ENCODE results near the gene CMTM5. TPM values are rescaled to one million over a fixed set of nuclear protein-coding genes. Genes with fewer than 3 reads are reported as not detected.
"Not testable (repeated sequence)": the region's sequence is repeated elsewhere in the genome, so short reads cannot be mapped to it uniquely, and the experiment has no call there.

The CMTM5 gene
- total RNA-seq, 1 experiment from 2014 or later, result not detected

DNA sequence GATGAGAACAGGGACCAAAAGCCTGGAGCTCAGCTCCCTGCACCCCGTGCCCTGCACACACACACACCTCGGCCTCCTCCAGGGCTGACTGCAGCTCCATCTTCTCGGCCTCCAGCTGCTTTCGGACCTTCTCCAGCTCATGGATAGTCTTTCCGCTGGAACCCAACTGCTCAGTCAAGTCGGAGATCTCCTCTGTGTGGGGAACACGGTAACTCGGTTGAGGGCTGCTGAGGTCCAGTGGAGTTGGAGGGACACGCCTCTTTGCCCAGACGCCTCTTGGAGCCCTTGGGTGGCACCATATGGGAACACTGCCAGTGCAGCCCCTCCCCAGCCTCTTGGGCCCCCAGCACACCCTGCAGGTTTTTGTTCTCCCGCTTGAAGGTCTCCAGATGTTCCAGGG is 40.0 kb downstream of the CMTM5 start:
- DNase-seq (ENCODE audit: low read depth, low spot score), result no peak
- in situ Hi-C loops (cut with HindIII; ENCODE audit: low pct_unique_long_range_greater_than_20kb, low sequenced_read_pairs), result no loop called here

DNA sequence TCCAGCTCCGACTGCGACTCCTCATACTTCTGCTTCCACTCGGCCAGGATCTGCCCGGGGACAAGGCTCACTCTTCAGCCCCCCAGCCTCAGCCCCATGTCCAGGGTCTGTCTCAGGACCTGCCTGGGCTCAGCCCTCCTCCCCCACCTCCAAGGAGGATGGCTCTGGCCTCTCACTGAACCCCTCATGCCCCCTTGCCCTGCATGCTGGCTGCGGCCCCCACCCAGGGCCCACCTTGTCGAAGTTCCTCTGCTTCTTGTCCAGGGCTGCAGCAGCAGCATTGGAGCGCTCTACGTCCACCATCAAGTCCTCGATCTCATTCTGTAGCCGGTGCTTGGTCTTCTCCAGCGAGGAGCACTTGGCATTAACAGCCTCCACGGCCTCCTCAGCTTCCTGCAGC is 40.4 kb downstream of the CMTM5 start:
- in situ Hi-C loops (cut with HindIII; ENCODE audit: low pct_unique_long_range_greater_than_20kb, low sequenced_read_pairs); DNase-seq (ENCODE audit: low read depth, low spot score): not testable (repeated sequence)

DNA sequence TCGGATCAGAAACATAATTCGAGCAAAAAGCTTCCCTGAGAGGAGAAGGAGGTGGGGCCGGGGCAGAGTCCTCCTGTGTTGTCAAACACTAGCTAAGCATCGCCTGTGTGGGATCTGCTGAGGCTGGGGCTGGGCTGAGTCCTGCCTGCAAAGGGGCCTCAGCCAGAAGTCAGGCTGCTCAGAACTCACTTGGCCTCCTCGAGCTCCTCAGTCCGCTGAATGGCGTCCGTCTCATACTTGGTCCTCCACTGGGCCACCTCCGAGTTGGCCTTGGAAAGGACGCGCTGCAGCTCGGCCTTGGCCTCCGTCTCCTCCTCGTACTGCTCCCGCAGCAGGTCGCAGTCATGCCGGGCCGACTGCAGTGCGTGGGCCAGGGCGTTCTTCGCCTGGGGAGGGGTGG is 41.2 kb downstream of the CMTM5 start:
- DNase-seq (ENCODE audit: low read depth, low spot score), result no peak
- in situ Hi-C loops (cut with HindIII; ENCODE audit: low pct_unique_long_range_greater_than_20kb, low sequenced_read_pairs), result no loop called here

DNA sequence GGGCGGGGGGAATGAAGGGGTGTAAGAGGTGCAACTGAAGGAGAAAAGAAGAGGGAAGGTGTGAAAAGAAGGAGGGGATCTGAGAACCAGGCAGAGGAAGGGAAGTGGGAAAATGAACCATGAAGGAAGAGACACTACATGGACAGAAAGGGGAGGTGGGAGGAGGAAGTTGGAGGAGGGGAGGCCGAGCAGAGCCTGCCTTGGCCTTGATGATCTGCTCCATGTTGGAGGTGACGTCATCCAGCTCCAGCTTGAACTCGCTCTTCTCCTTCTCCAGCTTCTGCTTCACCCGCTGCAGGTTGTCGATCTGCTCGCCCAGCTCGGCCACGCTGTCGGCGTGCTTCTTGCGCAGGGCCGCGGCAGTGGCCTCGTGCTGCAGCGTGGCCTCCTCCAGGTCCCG is 42.8 kb downstream of the CMTM5 start:
- in situ Hi-C loops (cut with HindIII; ENCODE audit: low pct_unique_long_range_greater_than_20kb, low sequenced_read_pairs); DNase-seq (ENCODE audit: low read depth, low spot score): not testable (repeated sequence)

DNA sequence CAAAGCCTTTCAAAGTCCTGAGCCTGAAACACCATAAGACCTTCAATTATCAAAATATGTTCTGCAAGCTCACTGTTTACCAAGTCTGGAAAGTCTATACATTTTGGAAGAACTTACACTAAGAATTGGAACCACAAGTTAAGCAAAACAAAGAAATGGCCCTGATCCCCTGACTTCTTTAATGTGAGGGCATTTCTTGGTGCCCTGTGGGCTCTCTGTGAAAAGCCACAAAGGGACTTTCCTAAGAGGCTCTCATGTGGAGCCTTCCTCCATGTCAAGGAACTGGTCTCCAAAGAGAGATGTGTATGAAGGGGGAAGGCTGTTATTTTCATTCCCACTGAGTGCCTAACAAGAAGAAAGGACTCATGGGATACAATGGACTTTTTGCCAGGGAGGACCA is 44.7 kb downstream of the CMTM5 start:
- in situ Hi-C loops (cut with HindIII; ENCODE audit: low pct_unique_long_range_greater_than_20kb, low sequenced_read_pairs), result no loop called here

DNA sequence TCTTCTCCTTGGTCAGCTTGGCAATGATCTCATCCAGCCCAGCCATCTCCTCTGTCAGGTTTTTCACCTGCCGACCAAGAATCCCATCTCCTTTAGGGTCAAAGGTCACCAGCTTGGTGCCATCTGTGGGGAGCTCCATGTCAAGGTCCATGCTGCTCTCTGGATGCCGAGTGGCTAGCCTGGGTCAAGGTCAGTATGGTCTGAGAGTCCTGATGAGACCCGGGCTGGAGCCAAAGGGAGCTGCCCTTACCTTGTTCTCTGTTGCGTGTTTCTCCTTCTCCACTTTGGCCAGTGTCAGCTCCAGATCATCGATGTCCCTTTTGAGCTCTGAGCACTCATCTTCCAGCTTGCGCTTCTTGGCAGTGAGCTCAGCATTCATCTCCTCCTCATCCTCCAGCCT is 46.8 kb downstream of the CMTM5 start:
- no peak for DNase-seq (ENCODE audit: low read depth, low spot score)
- in situ Hi-C loops (cut with HindIII; ENCODE audit: low pct_unique_long_range_greater_than_20kb, low sequenced_read_pairs), result no loop called here

More for the DNA sequence above, 44.7 kb downstream of the CMTM5 start:
- no peak for DNase-seq (ENCODE audit: low read depth, low spot score)

DNA sequence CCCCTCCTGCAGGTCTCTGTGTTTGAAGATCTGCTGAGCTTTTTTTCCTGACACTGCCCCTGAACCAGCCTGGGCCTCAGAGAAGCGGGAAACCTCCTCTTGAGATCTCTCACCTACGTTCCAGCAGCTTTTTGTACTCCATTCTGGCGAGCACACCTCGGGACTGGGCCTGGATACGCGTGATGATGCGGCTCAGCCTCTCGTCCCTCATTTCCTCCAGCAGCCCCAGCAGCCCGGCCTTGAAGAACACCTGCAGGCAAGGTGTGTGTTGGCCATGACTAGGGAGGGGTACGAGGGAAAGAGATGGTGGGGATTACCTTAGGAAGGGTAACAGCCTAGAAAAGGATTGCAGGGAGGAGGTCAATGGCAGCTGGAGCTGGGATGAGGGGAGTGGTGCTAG is 48.3 kb downstream of the CMTM5 start:
- in situ Hi-C loops (cut with HindIII; ENCODE audit: low pct_unique_long_range_greater_than_20kb, low sequenced_read_pairs), result no loop called here
- no peak for DNase-seq (ENCODE audit: low read depth, low spot score)

DNA sequence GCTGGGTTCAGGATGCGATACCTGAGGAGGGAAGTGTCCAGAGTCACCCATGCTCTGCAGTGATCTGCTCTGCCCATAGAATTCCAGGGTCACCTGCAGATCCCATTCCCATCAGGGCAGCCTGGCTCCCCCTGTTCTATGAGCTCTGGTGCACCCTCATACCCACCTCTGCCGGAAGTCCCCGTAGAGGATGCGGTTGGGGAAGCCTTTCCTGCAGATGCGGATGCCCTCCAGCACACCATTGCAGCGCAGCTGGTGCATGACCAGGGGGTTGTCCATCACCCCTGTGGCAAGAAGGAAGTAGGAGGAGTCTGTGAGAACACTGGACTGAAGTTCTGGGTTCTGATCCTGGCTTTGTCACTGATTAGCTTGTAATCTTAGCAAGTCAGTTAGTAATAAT is 49.0 kb downstream of the CMTM5 start:
- in situ Hi-C loops (cut with HindIII; ENCODE audit: low pct_unique_long_range_greater_than_20kb, low sequenced_read_pairs), result not testable (repeated sequence)

DNA sequence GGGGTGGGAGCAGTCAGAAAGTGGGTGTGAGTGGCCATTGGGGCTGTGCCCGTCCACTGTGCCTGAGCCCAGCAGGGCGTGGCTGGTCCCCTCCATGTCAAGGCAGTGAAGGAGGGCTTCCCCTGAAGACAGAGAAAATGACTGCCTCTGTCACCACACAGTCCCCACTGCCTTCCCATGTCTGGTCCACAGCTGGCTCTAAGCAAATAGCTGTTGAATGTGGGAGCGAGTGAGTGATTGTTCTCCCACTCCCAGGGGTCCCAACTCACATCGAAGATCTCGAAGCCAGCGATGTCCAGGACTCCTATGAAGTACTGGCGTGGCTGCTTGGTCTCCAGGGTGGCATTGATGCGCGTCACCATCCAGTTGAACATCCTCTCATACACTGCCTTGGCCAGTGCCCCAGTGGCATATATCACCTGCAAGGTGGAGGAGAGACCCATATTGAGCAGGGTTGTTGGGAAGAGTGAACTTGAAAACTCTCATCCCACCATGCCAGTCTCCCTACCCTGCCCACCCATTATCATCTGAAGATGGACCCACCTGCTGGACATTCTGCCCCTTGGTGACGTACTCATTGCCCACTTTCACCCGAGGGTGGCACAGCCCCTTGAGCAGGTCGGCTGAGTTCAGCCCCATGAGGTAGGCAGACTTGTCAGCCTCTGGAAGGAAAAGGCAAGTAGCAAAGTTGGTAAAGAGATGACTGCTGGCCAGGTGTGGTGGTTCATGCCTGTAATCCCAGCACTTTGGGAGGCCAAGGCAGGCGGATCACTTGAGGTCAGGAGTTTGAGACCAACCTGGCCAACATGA is 52.0 kb downstream of the CMTM5 start:
- DNase-seq (ENCODE audit: low read depth, low spot score), result no peak
- in situ Hi-C loops (cut with HindIII; ENCODE audit: low pct_unique_long_range_greater_than_20kb, low sequenced_read_pairs), result no loop called here

More for the DNA sequence above, 49.0 kb downstream of the CMTM5 start:
- DNase-seq (ENCODE audit: low read depth, low spot score), result not testable (repeated sequence)

Small RNAs within 50 kb of the gene (small RNA-seq; reads per million reads assigned to genes)
- gene MIR208A (0 reads per million in 2 experiments), gene MIR208B (0 reads per million in 2 experiments)

Other genes with a start within 250 kb of the CMTM5 start
- 27.8 and 30.8 TPM in 2 replicates for gene SLC7A8, start 193.4 kb upstream of the CMTM5 start, total RNA-seq (2014; rRNA removed; shearing (Covaris generic))
- not detected in 2 replicates for gene RNF212B, start 139.1 kb upstream of the CMTM5 start, total RNA-seq (2014; rRNA removed; shearing (Covaris generic))
- 12.8 TPM in 2 replicates for gene HOMEZ, start 90.9 kb upstream of the CMTM5 start, total RNA-seq (2014; rRNA removed; shearing (Covaris generic))
- gene PPP1R3E, start 74.2 kb upstream of the CMTM5 start, total RNA-seq (2014; rRNA removed; shearing (Covaris generic)), result 3.6 and 3.9 TPM in 2 replicates
- gene BCL2L2, start 70.2 kb upstream of the CMTM5 start, total RNA-seq (2014; rRNA removed; shearing (Covaris generic)), result 19.1 and 20.9 TPM in 2 replicates
- gene PABPN1, start 55.6 kb upstream of the CMTM5 start, total RNA-seq (2014; rRNA removed; shearing (Covaris generic)), result 45.9 and 50.8 TPM in 2 replicates
- gene SLC22A17, start 24.2 kb upstream of the CMTM5 start, total RNA-seq (2014; rRNA removed; shearing (Covaris generic)), result 9.5 and 10.7 TPM in 2 replicates
- gene EFS, start 11.9 kb upstream of the CMTM5 start, total RNA-seq (2014; rRNA removed; shearing (Covaris generic)), result not detected in 2 replicates
- not detected in 2 replicates for gene IL25, start 4.2 kb upstream of the CMTM5 start, total RNA-seq (2014; rRNA removed; shearing (Covaris generic))
- not detected in 2 replicates for gene MYH6, start 31.2 kb downstream of the CMTM5 start, total RNA-seq (2014; rRNA removed; shearing (Covaris generic))
- 0.05 TPM in 1 of 2 replicates, not detected in the other for gene MYH7, start 58.6 kb downstream of the CMTM5 start, total RNA-seq (2014; rRNA removed; shearing (Covaris generic))
- 61.6 and 63.6 TPM in 2 replicates for gene NGDN, start 92.7 kb downstream of the CMTM5 start, total RNA-seq (2014; rRNA removed; shearing (Covaris generic))
- not detected in 2 replicates for gene ZFHX2, start 174.7 kb downstream of the CMTM5 start, total RNA-seq (2014; rRNA removed; shearing (Covaris generic))
- gene THTPA, start 179.2 kb downstream of the CMTM5 start, total RNA-seq (2014; rRNA removed; shearing (Covaris generic)), result 9.5 and 11.9 TPM in 2 replicates
- 13.0 and 14.9 TPM in 2 replicates for gene AP1G2, start 190.7 kb downstream of the CMTM5 start, total RNA-seq (2014; rRNA removed; shearing (Covaris generic))
- gene JPH4, start 201.7 kb downstream of the CMTM5 start, total RNA-seq (2014; rRNA removed; shearing (Covaris generic)), result not detected in 2 replicates